ENCODE results near the gene GSK3B.

GSK3B gene

GRCh38 chr3:119818937-119819336 is 275.3 kb downstream of the GSK3B start:
- DNase-seq = no peak

GRCh38 chr3:119817583-119818363 is 276.5 kb downstream of the GSK3B start:
- DNase-seq = no peak

DNA sequence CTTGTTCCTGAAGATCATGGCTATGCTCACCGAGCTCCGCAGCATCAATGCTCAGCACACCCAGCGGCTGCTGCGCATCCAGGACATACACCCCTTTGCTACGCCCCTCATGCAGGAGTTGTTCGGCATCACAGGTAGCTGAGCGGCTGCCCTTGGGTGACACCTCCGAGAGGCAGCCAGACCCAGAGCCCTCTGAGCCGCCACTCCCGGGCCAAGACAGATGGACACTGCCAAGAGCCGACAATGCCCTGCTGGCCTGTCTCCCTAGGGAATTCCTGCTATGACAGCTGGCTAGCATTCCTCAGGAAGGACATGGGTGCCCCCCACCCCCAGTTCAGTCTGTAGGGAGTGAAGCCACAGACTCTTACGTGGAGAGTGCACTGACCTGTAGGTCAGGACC is 277.2 kb downstream of the GSK3B start:
- DNase-seq = no peak

- no peak for DNase-seq
Measured at GRCh38 chr3:119815716-119816115, 278.5 kb downstream of the GSK3B start.

DNA sequence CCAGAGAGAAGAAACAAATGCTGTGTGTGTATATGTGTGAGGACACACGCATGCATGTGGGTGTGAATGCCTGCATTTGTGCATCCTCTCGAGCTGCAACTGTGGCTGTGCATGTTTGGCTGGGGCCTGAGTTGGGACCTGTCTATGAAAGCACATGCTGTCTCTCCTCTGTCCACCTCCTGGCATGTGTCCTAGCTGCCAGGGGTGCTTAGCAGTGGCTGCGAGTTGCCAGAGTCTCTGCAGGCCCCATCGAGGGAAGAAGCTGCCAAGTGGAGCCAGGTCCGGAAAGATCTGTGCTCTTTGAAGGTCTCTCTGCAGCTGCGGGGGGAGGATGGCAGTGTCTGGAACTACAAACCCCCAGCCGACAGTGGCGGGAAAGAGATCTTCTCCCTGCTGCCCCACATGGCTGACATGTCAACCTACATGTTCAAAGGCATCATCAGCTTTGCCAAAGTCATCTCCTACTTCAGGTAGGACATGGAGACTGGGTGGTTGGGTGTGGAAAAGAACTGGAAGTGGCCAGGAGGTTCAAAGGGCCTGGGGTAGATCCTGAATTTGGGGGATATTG is 281.7 kb downstream of the GSK3B start:
- DNase-seq = no peak

DNA sequence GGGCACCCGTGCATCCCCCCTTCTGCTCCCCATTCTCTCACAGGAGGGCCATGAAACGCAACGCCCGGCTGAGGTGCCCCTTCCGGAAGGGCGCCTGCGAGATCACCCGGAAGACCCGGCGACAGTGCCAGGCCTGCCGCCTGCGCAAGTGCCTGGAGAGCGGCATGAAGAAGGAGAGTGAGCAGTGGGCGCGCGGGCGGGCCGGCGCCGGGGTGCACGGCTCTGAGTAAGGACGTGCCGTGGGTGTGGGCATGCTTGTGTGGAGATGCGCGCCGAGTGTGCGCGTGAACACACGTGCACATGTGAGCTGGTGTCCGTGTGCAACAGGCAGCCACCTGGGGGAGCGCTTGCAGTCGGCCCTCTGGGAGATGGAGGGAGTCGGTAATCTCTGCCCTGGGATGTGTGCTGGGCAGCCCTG is 284.2 kb downstream of the GSK3B start:
- peak in 18 of 51 donors; percentile 3 to 50 (median 12) for DNase-seq

DNA sequence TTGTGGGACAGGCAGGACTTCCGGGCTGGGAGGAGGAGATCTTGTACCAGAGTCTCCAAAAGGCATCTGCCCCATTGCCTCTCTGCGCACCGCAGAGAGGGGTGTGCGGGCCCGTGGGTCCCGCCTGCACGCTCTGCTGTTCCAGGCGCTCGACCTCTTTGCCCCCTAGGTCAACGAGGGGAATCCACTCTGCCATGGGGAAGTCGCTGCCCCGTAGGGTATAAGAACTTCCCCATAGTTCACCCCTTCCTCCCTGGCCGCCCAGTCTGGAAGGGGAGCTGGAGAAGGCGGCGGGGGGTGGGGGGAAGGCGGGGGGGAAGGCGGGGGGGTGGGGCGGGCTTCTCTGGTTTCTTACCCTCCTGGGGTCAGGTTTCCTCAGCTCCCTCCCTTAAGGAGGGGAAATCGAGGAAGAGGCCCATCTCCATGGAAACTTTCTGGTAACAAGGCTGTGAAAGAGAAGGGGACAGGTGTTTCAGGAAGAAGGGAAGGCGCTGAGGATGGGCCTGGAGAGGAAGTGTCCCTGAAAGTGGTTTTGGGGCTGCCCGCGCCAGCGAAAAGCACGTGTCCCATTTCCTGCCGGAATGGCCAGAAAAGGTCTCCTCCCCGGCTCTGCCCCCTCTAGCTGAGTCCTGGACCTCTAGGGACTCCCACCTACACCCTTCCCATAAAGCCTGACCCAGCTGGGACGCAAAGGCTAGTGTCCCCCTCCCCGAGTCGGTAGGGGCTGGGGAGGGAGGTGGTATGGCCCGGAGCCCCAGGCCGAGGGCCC is 284.8 kb downstream of the GSK3B start:
- DNase-seq = peak in 1 of 51 donors; percentile 14

- DNase-seq = no peak
Measured at GRCh38 chr3:119808843-119809242, 285.4 kb downstream of the GSK3B start.

DNA sequence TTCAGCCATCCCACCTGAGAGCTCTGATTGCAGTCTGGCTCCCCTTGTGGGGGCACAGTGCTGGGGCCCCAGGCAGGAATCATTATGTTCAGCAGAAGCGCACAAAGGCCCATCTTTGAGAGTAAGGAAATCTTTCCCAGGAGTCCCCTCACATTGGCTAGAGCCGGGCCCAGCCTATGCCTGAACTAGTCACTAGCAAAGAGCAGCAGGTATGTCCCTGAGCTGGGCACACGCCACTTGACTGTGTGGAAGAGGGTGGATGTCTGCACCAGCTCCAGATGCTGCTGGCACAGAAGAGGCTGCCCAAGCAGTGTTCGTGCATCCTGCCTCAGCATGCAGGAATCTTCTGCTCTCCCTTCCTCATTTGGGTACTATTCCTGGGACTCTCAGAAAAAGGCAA is 286.0 kb downstream of the GSK3B start:
- DNase-seq = no peak

GRCh38 chr3:119800844-119801243 is 293.4 kb downstream of the GSK3B start:
- DNase-seq = no peak

GRCh38 chr3:119796785-119797184 is 297.5 kb downstream of the GSK3B start:
- no peak for DNase-seq

- no peak for DNase-seq
Measured at GRCh38 chr3:119796368-119796767, 297.9 kb downstream of the GSK3B start.

- DNase-seq = no peak
Measured at GRCh38 chr3:119795849-119796248, 298.4 kb downstream of the GSK3B start.

DNA sequence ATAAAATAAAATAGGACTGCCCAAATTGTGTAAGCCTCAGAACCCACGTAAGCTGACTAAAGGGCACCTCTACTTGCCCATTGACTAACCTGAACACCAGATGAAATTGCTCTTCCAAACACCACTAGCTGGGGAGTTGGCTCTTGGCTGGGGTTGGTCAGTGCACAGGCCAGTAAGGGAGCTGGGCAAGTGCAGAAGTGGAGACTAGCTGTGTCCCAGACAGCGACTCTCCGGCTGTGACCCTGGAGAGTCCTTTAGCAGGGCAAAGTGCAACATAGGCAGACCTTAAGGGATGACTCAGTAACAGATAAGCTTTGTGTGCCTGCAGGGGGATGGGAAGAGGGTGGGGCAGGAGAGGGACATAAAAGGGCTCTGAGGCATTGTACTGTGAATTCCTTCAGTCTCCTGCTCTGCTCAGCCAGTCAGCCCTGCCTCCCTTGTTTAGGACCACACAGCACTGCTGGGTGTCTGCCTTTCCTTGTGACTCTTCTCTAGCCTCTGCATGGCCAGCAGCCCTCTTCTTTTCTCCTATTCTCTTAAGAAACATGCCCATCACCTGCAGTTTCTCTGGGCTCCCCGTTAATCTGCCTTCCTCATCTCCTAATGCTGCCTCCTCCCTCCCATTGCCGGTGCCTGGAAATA is 299.2 kb downstream of the GSK3B start:
- no peak for DNase-seq

DNA sequence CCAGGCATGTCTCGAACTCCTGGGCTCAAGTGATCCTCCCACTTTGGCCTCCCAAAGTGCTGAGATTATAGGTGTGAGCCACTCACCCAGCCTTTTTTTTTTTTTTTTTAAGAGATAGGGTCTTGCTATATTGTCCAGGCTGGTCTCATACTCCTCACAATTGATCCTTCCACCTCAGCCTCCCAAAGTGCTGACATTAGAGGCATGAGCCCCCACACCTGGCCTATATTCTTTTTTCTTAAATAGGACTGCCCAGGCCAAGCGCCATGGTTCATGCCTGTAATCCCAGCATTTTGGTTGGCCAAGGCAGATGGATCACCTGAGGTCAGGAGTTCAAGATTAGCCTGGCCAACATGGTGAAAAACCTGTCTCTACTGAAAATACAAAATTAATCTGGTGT is 299.8 kb downstream of the GSK3B start:
- DNase-seq = no peak

- DNase-seq = no peak
Measured at GRCh38 chr3:119792270-119792669, 302.0 kb downstream of the GSK3B start.

- no peak for DNase-seq
Measured at GRCh38 chr3:119790369-119790768, 303.9 kb downstream of the GSK3B start.

DNA sequence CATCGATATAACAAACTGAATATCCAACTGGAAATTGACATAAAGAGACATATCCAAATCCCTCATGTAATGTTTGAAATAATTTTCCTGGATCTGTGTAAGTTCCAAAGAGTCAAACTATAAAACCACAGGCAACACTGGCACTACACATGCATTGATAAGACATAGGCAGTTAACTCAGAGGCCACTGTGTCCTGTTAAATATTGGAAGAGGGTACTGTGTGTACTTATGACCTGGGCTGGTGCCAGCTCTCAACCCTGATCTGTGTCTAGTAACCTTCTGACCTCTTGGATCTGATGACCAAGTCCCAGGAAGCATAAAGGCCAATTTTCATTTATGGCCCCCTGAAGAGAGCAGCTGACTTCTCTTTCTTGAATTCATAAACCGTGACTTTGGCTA is 307.8 kb downstream of the GSK3B start:
- DNase-seq = no peak

- no peak for DNase-seq
Measured at GRCh38 chr3:119783883-119784282, 310.4 kb downstream of the GSK3B start.

GRCh38 chr3:119783255-119783654 is 311.0 kb downstream of the GSK3B start:
- DNase-seq = no peak

DNA sequence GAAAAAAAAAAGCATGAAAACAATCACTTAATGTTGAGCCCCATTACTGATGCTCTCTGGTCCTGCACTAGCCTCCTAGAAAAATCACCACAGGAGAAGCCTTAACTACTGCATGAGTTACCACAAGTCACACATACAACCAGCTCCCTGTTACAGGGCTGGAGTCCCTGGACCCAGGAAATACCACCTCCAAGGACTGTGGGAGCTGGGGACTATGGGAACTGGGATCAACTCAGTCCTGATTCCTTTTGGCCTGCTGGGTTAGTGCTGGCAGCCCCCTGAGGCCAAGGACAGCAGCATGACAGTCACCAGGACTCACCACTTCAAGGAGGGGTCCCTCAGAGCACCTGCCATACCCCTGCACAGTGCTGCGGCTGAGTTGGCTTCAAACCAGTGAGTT is 311.8 kb downstream of the GSK3B start:
- no peak for DNase-seq
